NCI-H128 (cell line): ENCODE data around the gene SETBP1.

ENCODE experiments used
- DNase-seq: peaks from one replicate; lab custom pipeline; 2025; ENCODE audit not compliant: unreplicated experiment; lab: John Stamatoyannopoulos, UW

Gene SETBP1

GRCh38 chr18:45007531-45007930, 326.8 kb downstream of the SETBP1 start:
- no peak for DNase-seq

- DNase-seq = no peak
Observed at GRCh38 chr18:45008694-45009413, 328.2 kb downstream of the SETBP1 start.

DNA sequence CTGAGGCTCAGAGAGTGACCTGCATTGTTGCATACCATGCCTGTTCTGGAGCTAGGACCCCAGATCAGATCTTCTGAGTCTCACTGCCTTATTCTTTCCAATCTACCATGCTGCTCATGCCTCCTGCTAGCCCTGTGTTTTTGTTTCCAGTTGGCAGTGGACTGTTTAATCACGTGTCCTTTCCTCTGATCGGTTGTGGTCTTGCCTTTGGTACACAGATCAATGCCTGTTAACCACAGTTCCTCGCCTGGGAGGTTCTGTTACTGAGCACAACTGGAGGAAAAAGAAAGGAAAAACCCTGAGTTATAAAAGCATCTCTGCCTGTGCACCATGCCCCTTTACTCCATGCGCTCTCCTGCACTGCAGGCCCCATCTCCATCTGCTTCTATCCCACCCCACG, 329.1 kb downstream of the SETBP1 start:
- DNase-seq = no peak

DNA sequence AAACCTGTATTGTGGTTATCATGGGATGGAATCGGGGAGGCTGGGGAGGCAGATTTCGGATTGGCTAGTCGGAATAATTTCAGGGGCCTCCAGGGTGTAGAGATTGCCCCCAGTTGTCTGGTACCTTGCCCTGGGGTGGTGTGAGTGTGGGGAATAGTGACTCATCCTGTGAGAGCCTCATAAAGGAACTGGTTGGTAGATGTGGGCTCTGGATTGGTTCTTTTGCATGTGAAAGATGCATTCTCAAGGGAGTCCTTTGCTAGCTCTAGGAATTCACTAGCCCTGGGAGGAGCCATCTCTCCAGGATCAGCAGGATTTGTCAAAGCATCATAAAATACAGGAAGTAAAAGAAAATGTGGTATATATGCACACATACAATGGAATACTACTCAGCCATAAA, 331.6 kb downstream of the SETBP1 start:
- no peak for DNase-seq

GRCh38 chr18:45014047-45014501, 333.4 kb downstream of the SETBP1 start:
- DNase-seq = no peak

DNA sequence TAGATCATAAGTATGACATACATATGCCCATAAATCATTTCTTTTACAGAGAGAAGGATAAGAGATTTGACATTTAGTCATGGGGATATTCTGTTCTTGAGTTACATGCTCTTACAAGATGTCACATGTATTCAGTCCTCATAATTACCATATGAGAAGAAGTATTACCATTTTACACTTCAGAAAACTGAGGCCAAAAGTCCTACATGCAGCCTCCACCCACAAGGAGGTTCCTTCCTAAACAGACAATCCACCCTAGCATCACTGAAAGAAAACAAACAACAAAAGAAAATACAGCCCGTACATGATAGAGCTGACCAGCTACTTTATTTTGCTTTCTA, 335.1 kb downstream of the SETBP1 start:
- no peak for DNase-seq

- no peak for DNase-seq
Observed at GRCh38 chr18:45019469-45019868, 338.8 kb downstream of the SETBP1 start.

DNA sequence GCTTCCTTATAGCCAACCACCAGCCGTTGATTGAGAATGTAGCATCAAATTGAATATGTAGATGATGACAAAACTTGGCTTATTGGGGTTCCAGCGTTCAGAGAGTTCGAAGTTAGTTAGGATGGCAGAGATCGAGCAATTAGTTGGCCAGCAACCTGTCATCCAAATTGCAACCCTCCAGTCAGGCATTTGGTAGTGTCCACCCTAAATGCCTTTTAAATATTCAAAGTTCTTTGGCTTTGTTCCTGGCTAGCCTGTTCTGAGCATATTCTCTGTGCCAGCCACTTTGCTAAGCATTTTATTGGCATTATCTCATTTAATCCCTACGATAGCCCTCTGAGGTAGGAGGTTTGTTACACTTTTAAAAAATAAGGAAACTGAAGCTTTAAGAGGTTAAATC, 342.8 kb downstream of the SETBP1 start:
- DNase-seq = no peak

- DNase-seq = no peak
Observed at GRCh38 chr18:45024357-45025088, 343.8 kb downstream of the SETBP1 start.

DNA sequence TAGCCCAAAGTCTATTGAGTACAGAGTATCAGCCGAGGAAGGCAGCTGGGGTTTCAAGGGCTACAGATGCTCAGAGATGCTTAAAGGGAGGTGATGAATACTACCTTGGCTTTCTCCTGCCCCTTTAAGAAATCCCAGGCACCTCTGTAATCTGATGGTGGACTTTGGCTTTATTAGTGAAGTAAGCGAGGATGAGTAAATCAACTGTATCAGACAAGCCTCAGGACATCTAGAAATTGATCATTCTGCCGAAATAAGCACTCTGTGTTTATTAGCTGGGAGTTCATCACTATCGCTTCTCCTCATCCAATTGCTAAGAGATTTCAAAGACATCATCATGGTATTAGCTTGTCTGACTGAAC, 344.4 kb downstream of the SETBP1 start:
- DNase-seq = no peak

DNA sequence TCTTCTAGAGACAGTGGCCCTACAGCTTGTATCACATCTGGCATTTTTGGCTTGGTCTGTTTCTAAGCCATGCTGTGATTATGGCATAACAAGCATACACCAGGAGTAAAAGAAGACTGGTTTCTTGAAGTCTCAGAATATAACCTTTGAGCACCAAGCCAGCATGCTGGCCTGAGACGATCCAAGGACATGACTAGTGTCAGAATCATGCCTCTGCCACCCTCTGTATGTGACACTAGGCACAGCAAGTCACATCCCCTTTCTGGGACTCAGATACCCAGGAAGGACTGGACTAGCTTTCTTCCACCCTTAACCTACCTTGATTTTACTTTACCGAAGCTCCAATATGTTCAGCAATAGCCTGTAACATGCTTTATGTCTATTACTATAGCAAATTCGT, 345.5 kb downstream of the SETBP1 start:
- no peak for DNase-seq

DNA sequence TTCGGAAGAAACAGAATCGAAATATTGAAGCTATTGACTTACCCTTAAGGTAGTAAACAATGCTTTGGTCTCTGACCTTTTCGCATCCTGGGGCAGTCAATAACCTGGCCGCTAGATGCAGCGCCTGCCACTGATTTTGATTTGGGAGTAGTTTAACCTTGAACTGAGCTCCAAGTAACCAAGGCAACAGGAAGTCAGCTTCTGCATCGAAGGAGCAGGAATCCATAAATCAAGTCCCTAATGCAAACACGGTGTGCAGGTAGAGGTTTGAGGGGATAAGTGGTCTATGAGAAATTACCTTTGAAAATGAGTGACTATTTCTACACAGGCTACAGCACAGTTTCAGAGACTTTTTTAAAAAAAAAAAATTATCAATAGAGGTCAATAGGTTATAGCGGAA, 353.5 kb downstream of the SETBP1 start:
- DNase-seq = no peak

- no peak for DNase-seq
Observed at GRCh38 chr18:45037618-45038017, 356.9 kb downstream of the SETBP1 start.

GRCh38 chr18:45039376-45039775, 358.7 kb downstream of the SETBP1 start:
- no peak for DNase-seq

DNA sequence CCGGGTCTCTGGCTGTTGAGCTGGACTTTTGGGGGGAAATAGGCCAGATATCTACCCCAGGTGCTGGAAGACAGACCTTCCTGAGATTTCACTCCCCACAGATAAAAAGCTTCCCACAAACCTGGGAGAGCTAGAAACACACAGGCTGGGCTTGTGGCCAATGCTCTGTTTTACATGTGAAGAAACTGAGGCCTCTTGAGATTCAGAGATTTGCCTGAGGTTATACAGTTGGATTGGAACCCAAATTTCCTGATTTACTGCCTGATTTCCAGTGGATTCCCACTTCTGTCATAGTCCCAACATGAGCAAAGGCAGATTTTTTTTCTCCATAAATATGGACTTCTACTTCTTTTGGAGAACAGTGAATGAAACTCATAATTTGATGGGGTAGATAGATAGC, 360.2 kb downstream of the SETBP1 start:
- no peak for DNase-seq

DNA sequence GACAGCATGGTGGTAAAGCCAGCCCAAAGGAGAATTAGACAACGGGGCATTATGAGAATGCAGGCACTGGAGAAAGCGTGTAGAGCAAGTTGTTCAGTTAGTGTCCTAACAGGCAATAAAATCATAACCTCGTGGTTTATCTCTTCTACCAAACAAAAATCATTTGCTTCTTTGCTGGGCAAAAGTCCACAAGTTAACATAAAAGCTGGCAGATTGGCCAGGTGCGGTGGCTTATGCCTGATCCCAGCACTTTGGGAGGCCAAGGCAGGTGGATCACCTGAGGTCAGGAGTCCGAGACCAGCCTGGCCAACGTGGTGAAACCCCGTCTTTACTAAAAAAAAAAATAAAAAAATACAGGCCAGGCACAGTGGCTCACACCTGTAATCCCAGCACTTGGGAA, 364.1 kb downstream of the SETBP1 start:
- no peak for DNase-seq

DNA sequence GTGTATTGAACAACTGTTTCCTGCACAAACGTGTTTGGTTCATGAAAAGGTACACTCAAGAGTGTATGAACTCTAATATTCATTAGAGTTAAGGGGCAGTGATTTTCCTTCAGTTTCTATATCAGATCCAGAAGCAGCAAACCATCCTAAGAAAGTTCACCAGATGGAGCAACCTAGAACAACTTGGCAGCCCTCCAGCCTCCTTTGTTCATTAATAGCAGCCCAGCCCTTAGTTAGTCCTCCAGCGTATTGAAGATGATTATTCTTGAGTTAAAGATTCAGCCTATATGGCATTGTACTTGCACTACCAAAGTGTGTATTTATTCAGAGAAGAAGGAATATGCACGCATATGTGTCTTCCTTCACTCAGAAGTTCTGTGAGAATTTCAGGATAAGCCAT, 365.5 kb downstream of the SETBP1 start:
- DNase-seq = no peak

GRCh38 chr18:45046961-45047360, 366.3 kb downstream of the SETBP1 start:
- no peak for DNase-seq

GRCh38 chr18:45049578-45050319, 369.1 kb downstream of the SETBP1 start:
- no peak for DNase-seq

DNA sequence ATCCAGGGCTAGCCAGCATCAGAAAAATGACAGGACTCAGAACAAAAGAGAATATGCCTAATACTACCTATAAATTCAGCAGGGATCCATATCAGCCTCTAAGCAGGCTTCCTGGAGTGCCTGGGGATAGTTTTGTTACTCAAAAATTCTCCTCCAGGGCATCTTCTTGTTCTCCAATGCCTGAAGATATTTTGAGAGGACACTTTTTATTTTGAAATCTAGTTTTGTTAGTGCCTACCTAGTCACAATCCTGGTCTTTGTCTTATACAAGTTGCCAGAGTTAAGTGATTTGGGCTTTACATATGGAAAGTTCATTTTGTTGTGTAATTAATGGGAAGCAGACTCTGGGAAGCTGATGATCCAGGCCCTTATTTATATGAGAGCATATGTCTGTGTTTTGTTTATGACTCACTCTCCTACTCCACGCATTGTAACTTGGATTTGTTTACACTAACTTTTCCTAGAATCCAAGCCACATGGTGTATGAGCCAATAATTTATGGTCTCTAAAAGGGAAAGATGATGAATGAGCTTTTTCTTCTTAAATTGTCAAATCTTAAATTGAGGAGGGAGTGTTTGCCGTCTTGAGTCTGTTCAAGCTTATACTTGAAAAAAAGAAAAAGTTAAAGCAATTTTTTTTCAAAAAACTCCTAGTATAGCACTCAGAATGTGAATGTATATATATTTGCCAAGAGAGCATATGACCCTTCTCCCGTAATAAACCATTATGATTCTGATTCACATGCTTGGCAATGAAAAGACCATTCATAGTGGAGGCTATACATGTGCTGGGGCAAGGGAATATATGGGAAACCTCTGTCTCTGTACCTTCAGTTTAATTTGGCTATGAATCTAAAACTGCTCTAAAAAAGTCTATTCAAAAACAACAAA, 370.3 kb downstream of the SETBP1 start:
- DNase-seq = no peak

DNA sequence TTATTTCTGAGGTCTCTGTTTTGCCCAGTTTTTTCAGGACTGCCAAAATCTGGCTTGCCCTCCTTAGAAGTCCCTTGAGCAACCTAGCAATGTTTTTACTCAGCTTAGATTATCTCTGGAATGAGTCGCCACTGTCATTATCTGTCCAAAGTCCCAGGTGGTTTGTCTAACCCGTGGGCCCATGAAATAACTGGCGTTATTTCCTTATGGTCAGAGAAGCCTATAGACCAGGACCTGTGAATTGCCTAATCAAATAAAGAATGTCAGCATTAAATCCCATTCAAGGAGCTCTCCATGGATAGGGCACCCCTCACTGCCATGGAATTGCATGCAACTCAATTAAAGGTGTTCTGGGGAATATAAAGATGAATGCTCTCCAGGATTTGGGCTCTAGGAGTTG, 373.9 kb downstream of the SETBP1 start:
- no peak for DNase-seq
